HG03175 (cell line): ENCODE measurements around the gene TMEM145.
"Not testable (repeated sequence)": the region's sequence is repeated elsewhere in the genome, so short reads cannot be mapped to it uniquely, and the experiment has no call there.

ENCODE experiments used
- ATAC-seq: cut with Tn5 transposase; IDR thresholded peaks from one replicate; pipeline ENCODE4 v1.9.1; 2021; ENCODE audit warnings: mild to moderate bottlenecking, moderate library complexity; ENCODE audit not compliant: unreplicated experiment

The TMEM145 gene

DNA sequence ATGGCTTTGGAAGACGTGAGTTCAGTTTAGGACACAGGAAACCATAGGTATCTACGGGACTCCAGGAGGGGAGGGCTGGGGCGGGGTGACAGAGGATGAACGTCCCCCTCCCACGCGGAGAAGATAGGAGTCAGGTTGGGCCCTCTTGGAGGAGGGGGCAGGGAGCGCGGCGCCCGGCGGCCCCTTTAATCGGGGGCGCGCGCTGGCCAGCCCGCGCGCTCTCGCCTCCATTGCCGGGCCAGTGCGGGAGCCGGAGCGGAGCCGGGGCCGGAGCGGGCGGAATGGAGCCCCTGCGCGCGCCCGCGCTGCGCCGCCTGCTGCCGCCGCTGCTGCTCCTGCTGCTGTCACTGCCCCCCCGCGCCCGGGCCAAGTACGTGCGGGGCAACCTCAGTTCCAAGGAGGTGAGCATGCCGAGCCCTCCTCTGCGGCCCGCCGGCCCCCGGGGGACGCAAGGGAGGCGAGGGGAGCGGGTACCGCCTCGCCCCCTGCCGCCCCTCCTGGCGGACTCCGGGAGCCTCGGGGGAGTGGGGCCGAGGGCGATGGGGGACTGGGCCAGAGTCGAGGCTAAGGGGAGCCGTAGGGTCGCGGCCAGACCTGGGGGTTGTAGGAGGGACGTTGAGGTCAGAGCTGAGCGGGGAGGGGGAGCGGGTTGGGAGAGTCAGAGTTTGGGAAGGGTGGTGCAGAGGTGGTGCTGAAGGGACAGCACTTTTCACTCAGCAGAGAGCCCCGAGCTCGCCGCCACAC, at the start of gene TMEM145:
Gene TMEM145 (plus strand): TSS at position 214 of the 744 bp plus-strand sequence. CDS start 68 bp downstream, at position 282.
- no peak for ATAC-seq

DNA sequence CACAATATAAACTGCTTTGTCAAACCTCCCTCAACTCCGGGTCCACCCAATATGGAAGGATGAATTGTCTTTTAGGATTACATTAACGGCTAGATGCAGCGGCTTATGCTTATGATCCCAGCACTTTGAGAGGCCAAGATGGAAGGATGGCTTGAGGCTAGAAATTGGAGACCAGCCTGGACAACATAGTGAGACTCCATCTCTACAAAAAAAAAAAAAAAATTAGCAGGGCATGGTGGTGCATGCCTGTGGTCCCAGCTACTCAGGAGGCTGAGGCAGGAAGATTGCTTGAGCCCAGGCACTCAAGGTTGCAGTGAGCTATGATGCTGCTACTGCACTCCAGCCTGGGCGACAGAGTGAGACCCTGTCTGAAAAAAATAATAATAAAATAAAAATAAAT, 47.0 kb upstream of the TMEM145 start:
- not testable (repeated sequence) for ATAC-seq

DNA sequence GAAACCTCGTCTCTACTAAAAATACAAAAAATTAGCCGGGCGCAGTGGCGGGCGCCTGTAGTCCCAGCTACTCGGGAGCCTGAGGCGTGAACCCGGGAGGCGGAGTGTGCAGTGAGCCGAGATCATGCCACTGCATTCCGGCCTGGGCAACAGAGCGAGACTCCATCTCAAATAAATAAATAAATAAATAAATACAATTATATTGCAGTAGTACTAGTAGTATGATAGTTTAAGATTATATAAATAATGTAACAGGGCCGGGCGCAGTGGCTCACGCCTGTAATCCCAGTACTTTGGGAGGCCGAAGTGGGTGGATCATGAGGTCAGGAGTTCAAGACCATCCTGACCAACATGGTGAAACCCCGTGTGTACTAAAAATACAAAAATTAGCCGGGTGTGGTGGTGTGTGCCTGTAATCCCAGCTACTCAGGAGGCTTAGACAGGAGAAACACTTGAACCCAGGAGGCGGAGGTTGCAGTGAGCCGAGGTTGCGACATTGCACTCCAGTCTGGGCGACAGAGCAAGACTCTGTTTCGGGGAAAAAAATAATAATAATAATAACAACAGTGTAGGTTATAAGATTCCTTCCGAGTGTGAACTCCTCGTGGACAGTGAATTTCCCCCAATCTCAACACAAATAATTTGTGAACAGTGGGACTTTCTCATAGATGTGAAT, 46.0 kb upstream of the TMEM145 start:
- not testable (repeated sequence) for ATAC-seq

DNA sequence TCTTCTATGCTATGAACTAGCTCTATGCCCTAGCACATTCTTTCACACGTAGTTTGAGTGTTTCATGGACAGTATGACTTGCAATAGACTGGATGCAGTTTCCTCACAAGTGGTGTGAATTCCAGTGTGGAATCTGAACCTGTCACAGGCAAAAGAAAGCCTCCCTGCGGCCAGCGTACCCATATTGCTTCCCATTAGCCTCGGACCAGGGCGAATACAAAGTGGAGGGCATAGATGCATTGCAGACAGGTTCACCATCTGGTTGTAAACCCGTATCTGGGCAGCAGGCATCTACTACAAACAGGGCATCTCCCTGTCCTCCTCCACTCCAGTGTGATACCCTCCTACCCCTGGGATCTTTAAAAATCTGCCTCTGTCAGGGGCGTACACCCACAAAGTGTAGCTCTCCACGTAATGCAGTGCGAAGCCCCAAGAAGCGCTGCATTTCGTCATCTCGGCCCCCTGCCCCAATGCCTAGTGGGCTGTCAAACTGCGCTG, 45.4 kb upstream of the TMEM145 start:
- ATAC-seq, result no peak

DNA sequence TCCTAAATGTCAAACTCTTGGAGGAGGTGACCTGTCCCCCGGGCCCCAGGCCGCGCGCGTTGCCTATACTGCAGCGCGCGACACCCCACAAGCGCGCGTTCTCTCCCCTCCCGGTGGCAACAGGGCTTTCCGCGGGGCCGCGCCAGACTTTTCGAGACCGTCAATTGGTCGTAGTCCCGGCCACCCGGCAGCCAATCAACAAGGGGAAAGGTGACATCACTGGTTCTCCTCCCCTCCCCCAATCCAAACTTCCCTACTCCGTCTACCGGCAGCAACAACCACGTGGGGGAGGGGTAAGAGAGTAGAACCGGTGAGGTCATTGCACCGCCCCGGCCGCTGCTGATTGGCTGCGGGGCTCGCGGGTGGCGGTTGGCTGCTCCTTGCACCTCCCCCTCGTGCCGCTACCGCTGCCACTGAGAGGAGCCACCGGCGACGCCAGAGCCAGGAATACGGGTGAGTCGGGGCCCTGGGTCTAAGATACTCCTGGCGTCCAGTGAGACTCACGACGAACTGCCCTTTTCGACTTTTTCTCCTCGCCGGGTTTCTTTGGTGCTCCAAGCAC, 44.9 kb upstream of the TMEM145 start:
- peak; percentile 59 for ATAC-seq

DNA sequence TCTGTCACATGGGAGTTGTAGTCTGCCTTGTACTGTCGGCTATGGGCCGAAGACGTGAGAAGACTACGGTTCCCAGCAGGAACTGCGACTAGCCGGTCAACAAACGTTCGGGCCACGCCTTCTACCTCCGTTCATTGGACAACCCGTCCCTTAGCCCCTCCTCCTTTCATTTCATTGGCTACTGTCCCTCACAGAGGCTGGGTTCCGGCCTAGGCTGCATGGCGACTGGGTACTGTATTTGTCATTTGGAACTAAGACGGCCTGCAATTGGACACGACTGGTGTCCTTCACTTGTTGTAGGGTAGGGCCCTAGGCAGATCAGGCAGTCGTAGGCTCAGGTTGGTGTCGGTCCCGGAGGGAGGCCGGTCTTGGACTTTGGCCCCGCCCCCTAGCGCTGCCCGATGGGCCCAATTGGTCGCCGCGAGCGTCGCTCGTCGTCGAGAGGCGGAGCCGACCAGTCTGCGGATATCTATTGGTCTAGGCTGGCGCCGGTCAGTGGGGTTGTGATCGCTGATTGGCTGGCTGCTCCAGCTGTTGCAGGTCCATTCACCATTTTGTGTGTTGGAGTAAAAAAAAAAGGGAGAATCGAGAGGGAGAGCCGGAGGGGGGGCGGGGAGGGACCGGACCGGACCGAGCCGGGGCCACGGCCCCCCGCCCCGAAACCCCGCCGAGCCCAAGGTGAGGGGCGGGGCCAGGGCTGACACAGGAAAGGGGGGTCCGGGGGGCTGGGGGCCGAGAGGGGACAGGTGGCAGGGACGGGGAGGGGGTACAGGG, 44.2 kb upstream of the TMEM145 start, which contains the start of gene CIC:
Gene CIC (plus strand): TSS at position 549 of the 774 bp plus-strand sequence. CDS start 2,532 bp downstream, outside the sequence.
- peak; percentile 86 for ATAC-seq

DNA sequence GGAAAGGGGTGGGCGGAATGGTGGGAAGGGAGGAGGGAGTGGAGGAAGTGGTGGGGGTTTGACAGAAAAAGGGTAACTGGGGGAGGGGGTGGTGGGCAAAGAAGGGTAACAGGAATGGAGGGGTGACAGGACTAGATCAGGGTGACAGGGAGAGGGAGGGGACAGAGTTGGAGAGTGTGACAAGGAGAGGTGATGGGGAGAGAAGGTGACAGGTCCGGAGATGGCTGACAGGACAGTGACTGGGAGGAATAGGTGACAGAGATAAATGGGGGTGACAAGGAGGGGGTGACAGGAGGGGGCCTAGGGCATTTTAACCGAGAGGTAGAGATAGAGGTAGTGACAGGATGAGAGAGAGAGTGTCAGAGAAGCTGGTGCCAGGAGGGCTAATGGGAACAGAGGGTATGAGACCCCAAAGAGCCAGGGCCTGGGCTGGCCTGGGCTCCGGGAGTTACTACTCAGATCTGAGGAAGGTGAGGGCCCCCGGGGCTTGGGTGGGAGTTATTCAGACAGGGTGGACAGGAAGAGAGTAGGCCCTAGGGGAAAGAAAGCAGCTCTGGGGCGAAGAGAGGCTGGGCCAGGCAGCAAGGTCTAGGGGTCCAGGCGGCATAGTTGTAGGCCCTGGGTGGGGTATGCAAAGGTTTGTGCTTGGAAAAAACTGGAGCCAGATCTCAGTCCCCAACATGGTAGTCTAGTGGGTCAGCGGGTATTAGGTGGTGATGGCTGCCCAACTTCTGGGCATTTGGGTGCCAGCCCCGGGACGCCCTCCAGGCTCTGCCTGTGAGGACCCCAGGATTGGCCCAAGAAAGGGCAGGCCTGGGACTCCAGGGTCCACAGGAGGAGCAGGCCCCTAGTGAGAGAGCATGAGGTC, 43.4 kb upstream of the TMEM145 start:
- ATAC-seq, result no peak

DNA sequence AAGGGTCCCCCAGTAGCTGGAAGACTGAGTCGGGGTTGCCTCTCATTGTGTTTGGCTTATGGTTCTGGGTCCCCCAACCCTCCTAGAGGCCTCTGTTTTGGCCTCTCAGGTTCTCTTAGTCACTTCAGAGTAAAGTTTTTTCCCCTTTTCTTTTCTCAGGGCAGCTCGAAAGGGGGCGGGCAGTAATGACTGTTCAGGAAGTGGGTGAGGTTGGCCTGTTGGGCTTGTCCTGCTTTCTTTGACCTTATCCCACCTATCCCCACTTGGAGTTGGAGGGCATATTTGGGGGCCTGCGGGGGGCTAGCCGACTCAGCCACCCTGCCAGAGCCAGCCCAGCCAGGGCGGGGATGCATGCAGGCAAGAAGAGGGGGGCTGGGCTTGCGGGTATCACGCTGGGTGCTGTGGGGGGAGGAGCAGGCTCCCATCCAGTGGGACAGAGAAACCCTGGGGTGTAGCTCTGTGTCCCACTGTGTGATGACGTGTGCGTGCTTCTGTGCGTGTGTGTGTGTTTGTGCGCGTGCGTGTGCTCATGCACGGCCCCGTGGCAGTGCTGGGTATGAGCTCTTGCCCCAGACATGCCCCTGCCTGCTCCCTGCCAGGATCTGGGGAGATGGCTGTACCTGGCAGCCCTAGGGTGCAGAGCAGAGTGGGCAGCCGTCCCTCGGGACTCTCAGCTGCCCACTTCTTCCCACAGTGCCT, 42.6 kb upstream of the TMEM145 start:
- no peak for ATAC-seq

DNA sequence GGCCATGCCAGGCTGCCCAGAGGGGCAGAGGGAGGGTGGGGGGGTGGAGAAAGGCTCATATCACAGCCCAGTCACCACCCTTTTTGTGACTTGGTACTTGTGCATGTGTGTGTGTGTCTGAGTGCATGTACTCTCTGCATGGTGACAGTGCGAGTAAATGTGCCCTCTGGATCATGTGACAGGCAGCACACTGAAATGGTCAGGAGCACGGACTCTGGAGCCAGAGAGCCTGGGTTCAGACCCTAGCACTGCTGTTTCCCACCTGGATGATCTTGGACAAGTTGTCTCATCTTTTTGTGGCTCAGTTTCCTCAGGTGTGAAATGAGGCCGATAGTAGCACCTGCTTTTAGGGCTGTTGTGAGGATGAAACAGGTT, 42.1 kb upstream of the TMEM145 start:
- ATAC-seq, result no peak

DNA sequence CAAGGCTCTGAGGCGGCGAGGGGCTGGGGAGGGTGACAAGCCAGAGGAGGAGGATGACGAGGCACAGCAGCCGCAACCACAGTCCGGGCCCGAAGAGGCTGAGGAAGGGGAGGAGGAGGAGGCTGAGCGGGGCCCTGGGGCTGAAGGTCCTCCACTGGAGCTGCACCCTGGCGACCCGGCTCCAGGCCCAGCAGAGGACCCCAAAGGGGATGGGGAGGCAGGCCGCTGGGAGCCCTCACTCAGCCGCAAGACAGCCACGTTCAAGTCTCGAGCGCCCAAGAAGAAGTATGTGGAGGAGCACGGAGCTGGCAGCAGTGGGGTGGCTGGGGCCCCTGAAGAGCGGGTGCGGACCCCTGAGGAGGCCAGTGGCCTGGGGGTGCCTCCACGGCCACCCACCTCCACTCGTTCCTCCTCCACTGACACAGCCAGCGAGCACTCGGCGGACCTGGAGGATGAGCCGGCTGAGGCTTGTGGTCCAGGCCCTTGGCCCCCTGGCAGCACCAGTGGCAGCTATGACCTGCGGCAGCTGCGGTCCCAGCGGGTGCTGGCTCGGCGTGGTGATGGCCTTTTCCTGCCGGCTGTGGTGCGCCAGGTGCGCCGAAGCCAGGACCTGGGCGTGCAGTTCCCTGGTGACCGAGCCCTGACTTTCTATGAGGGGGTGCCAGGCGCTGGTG, 41.1 kb upstream of the TMEM145 start:
- ATAC-seq, result no peak

DNA sequence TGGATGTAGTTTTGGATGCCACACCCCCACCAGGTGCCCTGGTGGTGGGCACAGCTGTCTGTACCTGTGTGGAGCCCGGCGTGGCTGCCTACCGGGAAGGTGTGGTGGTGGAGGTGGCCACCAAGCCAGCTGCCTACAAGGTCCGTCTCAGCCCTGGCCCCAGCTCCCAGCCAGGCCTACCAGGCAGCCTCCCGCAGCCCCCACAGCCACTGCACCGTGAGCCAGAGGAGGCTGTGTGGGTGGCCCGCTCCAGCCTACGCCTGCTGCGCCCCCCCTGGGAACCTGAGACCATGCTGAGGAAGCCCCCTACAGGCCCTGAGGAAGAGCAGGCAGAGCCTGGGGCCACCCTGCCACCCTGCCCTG, 40.6 kb upstream of the TMEM145 start:
- ATAC-seq, result no peak

DNA sequence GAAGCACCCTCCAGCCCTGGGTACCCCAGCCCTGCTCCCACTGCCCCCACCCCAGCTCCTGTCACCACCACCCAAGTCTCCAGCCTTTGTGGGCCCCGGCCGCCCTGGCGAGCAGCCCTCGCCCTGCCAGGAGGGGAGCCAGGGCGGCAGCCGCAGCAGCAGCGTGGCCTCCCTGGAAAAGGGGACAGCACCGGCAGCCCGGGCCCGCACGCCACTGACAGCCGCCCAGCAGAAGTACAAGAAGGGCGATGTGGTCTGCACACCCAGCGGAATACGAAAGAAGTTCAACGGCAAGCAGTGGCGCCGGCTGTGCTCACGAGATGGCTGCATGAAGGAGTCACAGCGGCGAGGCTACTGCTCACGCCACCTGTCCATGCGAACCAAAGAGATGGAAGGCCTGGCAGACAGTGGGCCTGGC, 40.1 kb upstream of the TMEM145 start:
- no peak for ATAC-seq

DNA sequence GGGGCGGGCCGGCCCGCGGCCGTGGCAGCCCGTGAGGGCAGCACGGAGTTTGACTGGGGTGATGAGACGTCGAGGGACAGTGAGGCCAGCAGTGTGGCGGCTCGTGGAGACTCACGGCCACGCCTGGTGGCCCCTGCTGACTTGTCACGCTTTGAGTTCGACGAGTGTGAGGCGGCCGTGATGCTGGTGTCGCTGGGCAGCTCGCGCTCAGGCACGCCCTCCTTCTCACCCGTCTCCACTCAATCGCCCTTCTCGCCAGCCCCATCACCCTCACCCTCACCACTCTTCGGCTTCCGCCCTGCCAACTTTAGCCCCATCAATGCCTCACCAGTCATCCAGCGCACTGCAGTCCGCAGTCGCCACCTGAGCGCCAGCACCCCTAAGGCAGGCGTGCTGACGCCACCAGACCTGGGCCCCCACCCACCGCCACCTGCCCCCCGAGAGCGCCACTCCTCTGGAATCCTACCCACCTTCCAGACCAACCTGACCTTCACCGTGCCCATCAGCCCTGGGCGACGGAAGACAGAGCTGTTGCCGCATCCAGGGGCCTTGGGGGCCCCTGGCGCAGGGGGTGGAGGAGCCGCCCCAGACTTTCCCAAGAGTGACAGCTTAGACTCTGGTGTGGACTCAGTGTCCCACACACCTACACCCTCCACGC, 39.6 kb upstream of the TMEM145 start:
- ATAC-seq, result no peak

DNA sequence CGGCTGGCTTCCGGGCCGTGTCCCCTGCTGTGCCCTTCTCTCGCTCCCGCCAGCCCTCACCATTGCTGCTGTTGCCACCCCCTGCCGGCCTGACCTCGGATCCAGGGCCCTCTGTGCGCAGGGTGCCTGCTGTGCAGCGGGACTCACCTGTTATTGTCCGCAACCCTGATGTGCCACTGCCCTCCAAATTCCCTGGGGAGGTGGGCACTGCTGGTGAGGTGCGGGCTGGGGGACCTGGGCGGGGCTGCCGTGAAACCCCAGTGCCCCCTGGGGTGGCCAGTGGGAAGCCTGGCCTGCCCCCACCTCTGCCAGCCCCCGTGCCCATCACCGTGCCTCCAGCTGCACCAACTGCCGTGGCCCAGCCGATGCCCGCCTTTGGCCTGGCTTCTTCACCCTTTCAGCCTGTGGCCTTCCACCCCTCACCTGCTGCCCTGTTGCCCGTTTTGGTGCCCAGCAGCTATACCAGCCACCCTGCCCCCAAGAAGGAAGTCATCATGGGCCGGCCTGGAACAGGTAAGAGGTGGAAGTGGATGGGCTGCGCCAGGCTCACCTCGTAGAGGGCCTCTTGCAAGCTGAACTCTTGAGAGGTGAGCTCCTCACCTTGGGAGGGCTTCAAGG, 38.9 kb upstream of the TMEM145 start:
- ATAC-seq, result no peak

DNA sequence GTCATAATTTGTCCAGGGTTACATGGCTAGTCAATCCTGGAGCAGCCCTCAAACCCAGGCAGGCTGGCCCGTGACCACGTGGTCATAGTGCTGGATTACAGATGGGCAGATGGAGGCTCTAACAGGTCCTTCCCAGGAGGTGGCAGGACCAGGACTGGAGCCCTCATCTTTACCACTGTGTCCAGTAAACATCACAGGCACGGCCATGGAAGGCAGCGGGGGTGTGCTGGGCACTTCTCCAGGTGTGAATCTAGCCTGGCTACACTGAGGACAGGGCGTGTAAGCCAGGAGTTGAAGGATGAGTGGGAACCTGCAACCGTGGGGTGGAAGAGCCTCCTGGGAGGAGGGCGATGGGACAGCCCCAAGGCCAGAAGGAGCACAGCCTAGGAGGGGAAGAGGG, 38.0 kb upstream of the TMEM145 start:
- no peak for ATAC-seq

DNA sequence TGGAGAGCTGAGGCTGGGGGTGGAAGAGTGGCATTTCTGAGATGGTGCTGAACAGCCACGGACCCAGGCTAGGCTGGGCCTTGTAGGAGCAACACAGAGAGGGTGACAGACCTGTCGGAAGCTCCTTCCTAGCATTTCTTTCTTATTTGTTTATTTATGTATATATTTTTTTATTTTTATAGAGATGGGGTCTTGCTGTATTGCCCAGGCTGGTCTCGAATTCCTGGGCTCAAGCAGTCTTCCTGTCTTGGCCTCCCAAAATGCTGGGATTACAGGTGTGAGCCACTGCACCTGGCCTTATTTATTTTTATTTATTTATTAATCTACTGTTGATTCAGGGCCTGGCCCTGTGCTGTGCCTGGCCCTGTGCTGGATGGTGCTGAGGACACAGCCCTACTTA, 37.6 kb upstream of the TMEM145 start:
- ATAC-seq, result no peak

DNA sequence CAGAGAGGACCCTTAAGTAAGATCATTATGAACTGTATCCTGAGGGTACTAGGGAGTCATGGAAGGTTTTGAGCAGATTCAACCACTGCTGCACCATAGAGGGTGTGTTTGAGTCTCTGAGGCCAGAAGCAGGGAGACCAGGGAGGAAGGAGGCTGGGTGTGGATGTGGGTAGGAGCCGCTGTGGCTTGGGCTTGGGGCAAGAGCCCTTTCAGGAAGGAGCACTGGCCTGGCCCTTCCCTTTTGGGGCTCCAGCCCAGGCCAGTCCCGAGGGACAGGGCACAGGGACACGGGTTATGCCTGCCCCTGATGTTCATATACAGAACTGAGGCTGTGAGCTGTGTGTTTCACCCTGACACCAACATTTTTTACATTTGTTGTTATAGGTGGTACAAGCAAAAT, 36.8 kb upstream of the TMEM145 start:
- ATAC-seq, result no peak

DNA sequence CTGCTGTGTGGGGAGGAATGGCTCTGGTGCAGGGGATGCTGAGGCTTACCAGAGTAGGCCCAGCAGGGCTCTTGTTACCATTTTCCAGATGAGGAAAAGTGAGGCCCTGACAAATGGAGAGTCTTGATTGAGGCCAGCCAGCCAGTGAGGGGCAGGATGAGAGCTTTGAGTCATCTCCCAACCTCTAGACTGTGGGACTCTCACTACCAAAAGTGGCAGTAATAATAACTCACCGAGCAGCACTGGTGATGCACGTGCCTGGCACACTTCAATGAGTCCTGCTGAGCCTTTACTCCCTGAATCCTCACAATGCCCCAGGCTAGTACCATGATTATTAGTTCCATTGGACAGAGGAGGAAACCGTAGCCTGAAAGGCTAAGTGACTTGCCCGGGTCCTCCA, 36.3 kb upstream of the TMEM145 start:
- ATAC-seq, result no peak
